ENCODE results near the gene PRKAA1. TPM values are rescaled to one million over a fixed set of nuclear protein-coding genes. Genes with fewer than 3 reads are reported as not detected.
A peak's percentile ranks its signal among the peaks of the same experiment; 100 is the strongest.

Gene PRKAA1
- total RNA-seq, 1 experiment from 2014 or later = 84.5 TPM

DNA sequence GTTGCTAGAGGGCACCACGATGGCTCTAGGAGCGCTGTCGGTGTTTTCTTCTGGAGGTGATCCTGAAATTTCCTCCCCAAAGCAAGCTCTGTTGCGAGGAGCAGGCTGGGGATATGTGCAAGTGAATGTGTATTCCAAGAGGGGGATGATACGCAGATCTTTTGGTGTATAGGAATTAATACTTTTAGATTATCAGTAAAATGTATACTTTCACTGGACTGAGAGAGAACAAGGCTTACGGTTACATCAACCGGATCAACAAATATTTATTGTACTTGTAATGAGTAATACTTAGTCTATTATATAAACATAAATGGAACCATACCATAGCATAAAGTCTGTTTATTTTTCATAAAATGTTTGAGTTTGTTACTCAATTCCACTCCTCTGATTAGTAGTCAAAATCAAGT lies 632 bp upstream of the PRKAA1 start:
- H3K9me3 ChIP-seq (ENCODE audit: low read length) = no peaks in the 10 kb centered on the region
- H3F3A ChIP-seq (ENCODE audit: low read length, unreplicated experiment) = peaks cover 2% of the 10 kb centered on the region
- POLR2A ChIA-PET (ENCODE audit: unreplicated experiment) = interaction anchor here (0.5 to 0.6 kb wide), 2 partner anchors 16 to 49 kb away, joined by 3 to 4 read pairs; no protein-coding TSS in a partner anchor
- peak overlapping the region; percentile 87 for H3K27ac ChIP-seq (ENCODE audit: low read length)
- peak overlapping the region; percentile 84 for H3K9ac ChIP-seq (ENCODE audit: low read length)
- TF ChIP-seq EZH2phosphoT487 (IDR thresholded peaks at IDR 0.05; ENCODE audit: borderline replicate concordance, low read length) = no peak
- TF ChIP-seq, protein P1, sequence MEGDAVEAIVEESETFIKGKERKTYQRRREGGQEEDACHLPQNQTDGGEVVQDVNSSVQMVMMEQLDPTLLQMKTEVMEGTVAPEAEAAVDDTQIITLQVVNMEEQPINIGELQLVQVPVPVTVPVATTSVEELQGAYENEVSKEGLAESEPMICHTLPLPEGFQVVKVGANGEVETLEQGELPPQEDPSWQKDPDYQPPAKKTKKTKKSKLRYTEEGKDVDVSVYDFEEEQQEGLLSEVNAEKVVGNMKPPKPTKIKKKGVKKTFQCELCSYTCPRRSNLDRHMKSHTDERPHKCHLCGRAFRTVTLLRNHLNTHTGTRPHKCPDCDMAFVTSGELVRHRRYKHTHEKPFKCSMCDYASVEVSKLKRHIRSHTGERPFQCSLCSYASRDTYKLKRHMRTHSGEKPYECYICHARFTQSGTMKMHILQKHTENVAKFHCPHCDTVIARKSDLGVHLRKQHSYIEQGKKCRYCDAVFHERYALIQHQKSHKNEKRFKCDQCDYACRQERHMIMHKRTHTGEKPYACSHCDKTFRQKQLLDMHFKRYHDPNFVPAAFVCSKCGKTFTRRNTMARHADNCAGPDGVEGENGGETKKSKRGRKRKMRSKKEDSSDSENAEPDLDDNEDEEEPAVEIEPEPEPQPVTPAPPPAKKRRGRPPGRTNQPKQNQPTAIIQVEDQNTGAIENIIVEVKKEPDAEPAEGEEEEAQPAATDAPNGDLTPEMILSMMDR (conservative IDR thresholded peaks at IDR 0.05; ENCODE audit: low read depth, low read length) = no peak
- H3K79me2 ChIP-seq (ENCODE audit: low read length) = peaks cover 47% of the 10 kb centered on the region
- CTCF ChIA-PET = interaction anchor here (0.5 to 1.3 kb wide), 10 partner anchors 19 to 318 kb away, joined by 3 to 11 read pairs (median 4); no protein-coding TSS in a partner anchor
- H4K20me1 ChIP-seq (ENCODE audit: low read length) = peaks cover 27% of the 10 kb centered on the region
- peaks cover 5% of the 10 kb centered on the region; the same call in 1 of the 2 replicates for H3K36me3 ChIP-seq (ENCODE audit: low read depth, low read length)
- peak overlapping the region; percentile 83 for H3K4me3 ChIP-seq (ENCODE audit: low read length)
- ATAC-seq = peak; percentile 53
- BruUV-seq (replicated peaks) = no TSS peak
- peak; percentile 72 for DNase-seq
- H2AFZ ChIP-seq (ENCODE audit: low read length) = peak overlapping the region; percentile 98
- H3K4me2 ChIP-seq (ENCODE audit: low read length) = peak overlapping the region; percentile 89
- H3K9me2 ChIP-seq (replicated peaks; ENCODE audit: low read length) = no peaks in the 10 kb centered on the region
- H3K4me1 ChIP-seq (ENCODE audit: insufficient read depth, low read length) = peaks cover 26% of the 10 kb centered on the region
- intact Hi-C loops (cut with micrococcal nuclease) = loop anchor here (1.0 kb wide), 1 partner anchor 44 kb away; the partner anchor contains the start of gene TTC33
- no peaks in the 10 kb centered on the region for H3K27me3 ChIP-seq (ENCODE audit: low read length)

DNA sequence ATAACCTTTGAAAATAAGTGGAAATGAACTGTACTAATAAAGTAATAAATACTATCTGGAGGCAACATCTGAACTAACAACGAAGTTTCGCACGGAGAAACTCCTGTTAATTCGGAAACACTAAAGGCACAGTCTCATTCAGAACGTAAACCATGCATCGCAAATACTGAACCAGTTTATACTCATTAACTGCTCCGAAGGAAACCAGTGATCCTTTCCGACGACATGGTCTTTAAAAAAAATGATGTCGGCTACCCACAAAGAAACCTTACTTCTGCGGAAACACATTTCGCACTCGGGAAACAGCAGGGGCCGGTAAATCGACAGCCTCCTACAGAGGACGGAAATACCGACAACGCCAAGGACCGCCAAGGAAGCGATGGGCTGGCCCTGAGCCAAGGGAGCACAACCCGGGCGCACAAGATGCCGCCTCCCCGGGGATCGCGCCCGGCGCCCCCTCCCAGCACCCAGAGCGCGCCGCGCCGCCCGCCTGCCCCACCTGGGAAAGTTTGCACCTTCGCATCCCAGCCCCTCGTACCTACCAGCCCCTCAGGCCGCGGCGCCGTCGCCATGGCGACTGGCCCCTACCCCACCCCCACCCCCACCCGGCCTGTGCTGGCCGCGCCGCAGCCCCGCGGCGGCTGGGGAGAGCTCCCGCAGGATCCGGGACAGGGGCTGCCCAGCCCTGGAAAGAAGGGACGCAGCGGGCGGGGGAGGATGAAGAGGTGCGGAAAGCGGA lies 732 bp downstream of the PRKAA1 start:
- TF ChIP-seq EZH2 (IDR thresholded peaks at IDR 0.05; ENCODE audit: low read length, unreplicated experiment) (no peak), EZH2phosphoT487 (IDR thresholded peaks at IDR 0.05; ENCODE audit: borderline replicate concordance, low read length) (no peak)
- TF ChIP-seq, protein P1 (conservative IDR thresholded peaks at IDR 0.05; ENCODE audit: low read depth, low read length) = no peak
- ChIA-PET POLR2A (ENCODE audit: unreplicated experiment) (no interaction called here), CTCF (interaction anchor here (0.6 kb wide), 1 partner anchor 35 kb away, joined by 7 read pairs; no protein-coding TSS in a partner anchor)
- H3F3A ChIP-seq (ENCODE audit: low read length, unreplicated experiment) = peaks cover 3% of the 10 kb centered on the region
- peaks cover 5% of the 10 kb centered on the region; the same call in 1 of the 2 replicates for H3K36me3 ChIP-seq (ENCODE audit: low read depth, low read length)
- no peaks in the 10 kb centered on the region for H3K27me3 ChIP-seq (ENCODE audit: low read length)
- intact Hi-C loops (cut with micrococcal nuclease) = loop anchor here (1.0 kb wide), 1 partner anchor 42 kb away; the partner anchor contains the start of gene TTC33
- DNase-seq (peak; percentile 64), ATAC-seq (peak; percentile 31)
- BruUV-seq (replicated peaks) = TSS peak; percentile 40
- peak overlapping the region; percentile 89 for H3K4me2 ChIP-seq (ENCODE audit: low read length)
- H3K4me1 ChIP-seq (ENCODE audit: insufficient read depth, low read length) = peaks cover 27% of the 10 kb centered on the region
- no peaks in the 10 kb centered on the region for H3K9me3 ChIP-seq (ENCODE audit: low read length)
- peak overlapping the region; percentile 81 for H3K27ac ChIP-seq (ENCODE audit: low read length)
- peak overlapping the region; percentile 85 for H2AFZ ChIP-seq (ENCODE audit: low read length)
- peak overlapping the region; percentile 76 for H3K4me3 ChIP-seq (ENCODE audit: low read length)
- H3K9ac ChIP-seq (ENCODE audit: low read length) = peak overlapping the region; percentile 87
- H3K79me2 ChIP-seq (ENCODE audit: low read length) = peaks cover 60% of the 10 kb centered on the region
- no peaks in the 10 kb centered on the region for H3K9me2 ChIP-seq (replicated peaks; ENCODE audit: low read length)
- H4K20me1 ChIP-seq (ENCODE audit: low read length) = peaks cover 32% of the 10 kb centered on the region

Data from PC-3 (cell line).